Measurements from ENCODE around the gene UGT2A1.
"Not testable (repeated sequence)": the region's sequence is repeated elsewhere in the genome, so short reads cannot be mapped to it uniquely, and the experiment has no call there.

Gene UGT2A1

GRCh38 chr4:69653147-69653546 is at the start of gene UGT2A1:
UGT2A1 (minus strand) TSS chr4:69653247; CDS start chr4:69647644, 5,603 bp downstream.
- no peaks in the 10 kb centered on the region for H3K4me1 ChIP-seq (ENCODE audit: insufficient read depth, low read length)
- H3K9ac ChIP-seq (ENCODE audit: low read length) = no peak within 1 kb of the TSS
- H3K4me3 ChIP-seq (ENCODE audit: low read depth in 1 of 2, low read length in 2 of 2) = no peak within 1 kb of the TSS
- H3K27ac ChIP-seq (ENCODE audit: low read depth, low read length) = no peak within 1 kb of the TSS
- no peaks in the 10 kb centered on the region for H3K9me3 ChIP-seq (ENCODE audit: low read length)
- no peaks in the 10 kb centered on the region for H3K27me3 ChIP-seq (ENCODE audit: control insufficient read depth in 1 of 2, insufficient read depth in 2 of 2, low read length in 2 of 2)
- H3K36me3 ChIP-seq (ENCODE audit: insufficient read depth, low read length) = no peaks in the 10 kb centered on the region

- Histone ChIP-seq H3K4me1 (ENCODE audit: insufficient read depth, low read length) (no peaks in the 10 kb centered on the region), H3K9me3 (ENCODE audit: low read length) (no peaks in the 10 kb centered on the region), H3K36me3 (ENCODE audit: insufficient read depth, low read length) (no peaks in the 10 kb centered on the region), H3K9ac (ENCODE audit: low read length) (no peak overlapping the region), H3K27ac (ENCODE audit: low read depth, low read length) (no peak overlapping the region), H3K4me3 (ENCODE audit: low read depth in 1 of 2, low read length in 2 of 2) (no peak overlapping the region), H3K27me3 (ENCODE audit: control insufficient read depth in 1 of 2, insufficient read depth in 2 of 2, low read length in 2 of 2) (no peaks in the 10 kb centered on the region)
Measured at GRCh38 chr4:69702201-69702600, 49.2 kb upstream of the UGT2A1 start.

- Histone ChIP-seq H3K36me3 (ENCODE audit: insufficient read depth, low read length) (no peaks in the 10 kb centered on the region), H3K9me3 (ENCODE audit: low read length) (no peaks in the 10 kb centered on the region), H3K27me3 (ENCODE audit: control insufficient read depth in 1 of 2, insufficient read depth in 2 of 2, low read length in 2 of 2) (no peaks in the 10 kb centered on the region), H3K27ac (ENCODE audit: low read depth, low read length) (no peak overlapping the region), H3K4me3 (ENCODE audit: low read depth in 1 of 2, low read length in 2 of 2) (no peak overlapping the region), H3K9ac (ENCODE audit: low read length) (no peak overlapping the region), H3K4me1 (ENCODE audit: insufficient read depth, low read length) (no peaks in the 10 kb centered on the region)
Measured at GRCh38 chr4:69701696-69702095, 48.6 kb upstream of the UGT2A1 start.

- Histone ChIP-seq H3K36me3 (ENCODE audit: insufficient read depth, low read length) (no peaks in the 10 kb centered on the region), H3K27ac (ENCODE audit: low read depth, low read length) (no peak overlapping the region), H3K4me1 (ENCODE audit: insufficient read depth, low read length) (no peaks in the 10 kb centered on the region), H3K9me3 (ENCODE audit: low read length) (no peaks in the 10 kb centered on the region), H3K9ac (ENCODE audit: low read length) (no peak overlapping the region), H3K27me3 (ENCODE audit: control insufficient read depth in 1 of 2, insufficient read depth in 2 of 2, low read length in 2 of 2) (no peaks in the 10 kb centered on the region), H3K4me3 (ENCODE audit: low read depth in 1 of 2, low read length in 2 of 2) (no peak overlapping the region)
Measured at GRCh38 chr4:69697536-69698242, 44.6 kb upstream of the UGT2A1 start.

- Histone ChIP-seq H3K4me1 (ENCODE audit: insufficient read depth, low read length) (no peaks in the 10 kb centered on the region), H3K27me3 (ENCODE audit: control insufficient read depth in 1 of 2, insufficient read depth in 2 of 2, low read length in 2 of 2) (no peaks in the 10 kb centered on the region), H3K27ac (ENCODE audit: low read depth, low read length) (no peak overlapping the region), H3K4me3 (ENCODE audit: low read depth in 1 of 2, low read length in 2 of 2) (no peak overlapping the region), H3K9ac (ENCODE audit: low read length) (no peak overlapping the region), H3K9me3 (ENCODE audit: low read length) (no peaks in the 10 kb centered on the region), H3K36me3 (ENCODE audit: insufficient read depth, low read length) (no peaks in the 10 kb centered on the region)
Measured at GRCh38 chr4:69689599-69689998, 36.6 kb upstream of the UGT2A1 start.

GRCh38 chr4:69684804-69685203 is 31.8 kb upstream of the UGT2A1 start:
- Histone ChIP-seq H3K4me1 (ENCODE audit: insufficient read depth, low read length) (no peaks in the 10 kb centered on the region), H3K27ac (ENCODE audit: low read depth, low read length) (no peak overlapping the region), H3K36me3 (ENCODE audit: insufficient read depth, low read length) (no peaks in the 10 kb centered on the region), H3K9me3 (ENCODE audit: low read length) (no peaks in the 10 kb centered on the region), H3K27me3 (ENCODE audit: control insufficient read depth in 1 of 2, insufficient read depth in 2 of 2, low read length in 2 of 2) (no peaks in the 10 kb centered on the region), H3K4me3 (ENCODE audit: low read depth in 1 of 2, low read length in 2 of 2) (no peak overlapping the region), H3K9ac (ENCODE audit: low read length) (no peak overlapping the region)

- H3K36me3 ChIP-seq (ENCODE audit: insufficient read depth, low read length) = no peaks in the 10 kb centered on the region
- H3K4me3 ChIP-seq (ENCODE audit: low read depth in 1 of 2, low read length in 2 of 2) = no peak overlapping the region
- H3K4me1 ChIP-seq (ENCODE audit: insufficient read depth, low read length) = no peaks in the 10 kb centered on the region
- no peaks in the 10 kb centered on the region for H3K27me3 ChIP-seq (ENCODE audit: control insufficient read depth in 1 of 2, insufficient read depth in 2 of 2, low read length in 2 of 2)
- H3K9ac ChIP-seq (ENCODE audit: low read length) = no peak overlapping the region
- no peaks in the 10 kb centered on the region for H3K9me3 ChIP-seq (ENCODE audit: low read length)
- H3K27ac ChIP-seq (ENCODE audit: low read depth, low read length) = no peak overlapping the region
Measured at GRCh38 chr4:69668680-69669079, 15.6 kb upstream of the UGT2A1 start.

- not testable (repeated sequence) for H3K4me1 ChIP-seq (ENCODE audit: insufficient read depth, low read length); H3K27me3 ChIP-seq (ENCODE audit: control insufficient read depth in 1 of 2, insufficient read depth in 2 of 2, low read length in 2 of 2); H3K9ac ChIP-seq (ENCODE audit: low read length); H3K9me3 ChIP-seq (ENCODE audit: low read length); H3K36me3 ChIP-seq (ENCODE audit: insufficient read depth, low read length); H3K27ac ChIP-seq (ENCODE audit: low read depth, low read length); H3K4me3 ChIP-seq (ENCODE audit: low read depth in 1 of 2, low read length in 2 of 2)
Measured at GRCh38 chr4:69664009-69664408, 11.0 kb upstream of the UGT2A1 start.

GRCh38 chr4:69661130-69661803 is 8.2 kb upstream of the UGT2A1 start:
- H3K27me3 ChIP-seq (ENCODE audit: control insufficient read depth in 1 of 2, insufficient read depth in 2 of 2, low read length in 2 of 2); H3K9ac ChIP-seq (ENCODE audit: low read length); H3K36me3 ChIP-seq (ENCODE audit: insufficient read depth, low read length); H3K4me3 ChIP-seq (ENCODE audit: low read depth in 1 of 2, low read length in 2 of 2); H3K4me1 ChIP-seq (ENCODE audit: insufficient read depth, low read length); H3K9me3 ChIP-seq (ENCODE audit: low read length); H3K27ac ChIP-seq (ENCODE audit: low read depth, low read length): not testable (repeated sequence)

- Histone ChIP-seq H3K4me1 (ENCODE audit: insufficient read depth, low read length) (no peaks in the 10 kb centered on the region), H3K27me3 (ENCODE audit: control insufficient read depth in 1 of 2, insufficient read depth in 2 of 2, low read length in 2 of 2) (no peaks in the 10 kb centered on the region)
Measured at GRCh38 chr4:69658133-69658532, 5.1 kb upstream of the UGT2A1 start.

GRCh38 chr4:69656653-69657158 is 3.7 kb upstream of the UGT2A1 start:
- Histone ChIP-seq H3K9me3 (ENCODE audit: low read length) (no peaks in the 10 kb centered on the region), H3K4me1 (ENCODE audit: insufficient read depth, low read length) (no peaks in the 10 kb centered on the region), H3K4me3 (ENCODE audit: low read depth in 1 of 2, low read length in 2 of 2) (no peak overlapping the region), H3K36me3 (ENCODE audit: insufficient read depth, low read length) (no peaks in the 10 kb centered on the region), H3K9ac (ENCODE audit: low read length) (no peak overlapping the region), H3K27me3 (ENCODE audit: control insufficient read depth in 1 of 2, insufficient read depth in 2 of 2, low read length in 2 of 2) (no peaks in the 10 kb centered on the region), H3K27ac (ENCODE audit: low read depth, low read length) (no peak overlapping the region)

More at GRCh38 chr4:69658133-69658532, 5.1 kb upstream of the UGT2A1 start:
- Histone ChIP-seq H3K36me3 (ENCODE audit: insufficient read depth, low read length) (no peaks in the 10 kb centered on the region), H3K9ac (ENCODE audit: low read length) (no peak overlapping the region), H3K4me3 (ENCODE audit: low read depth in 1 of 2, low read length in 2 of 2) (no peak overlapping the region), H3K27ac (ENCODE audit: low read depth, low read length) (no peak overlapping the region), H3K9me3 (ENCODE audit: low read length) (no peaks in the 10 kb centered on the region)

GRCh38 chr4:69650872-69651271 is 2.2 kb downstream of the UGT2A1 start:
- Histone ChIP-seq H3K27ac (ENCODE audit: low read depth, low read length) (no peak overlapping the region), H3K36me3 (ENCODE audit: insufficient read depth, low read length) (no peaks in the 10 kb centered on the region), H3K4me1 (ENCODE audit: insufficient read depth, low read length) (no peaks in the 10 kb centered on the region), H3K9ac (ENCODE audit: low read length) (no peak overlapping the region), H3K9me3 (ENCODE audit: low read length) (no peaks in the 10 kb centered on the region), H3K27me3 (ENCODE audit: control insufficient read depth in 1 of 2, insufficient read depth in 2 of 2, low read length in 2 of 2) (no peaks in the 10 kb centered on the region), H3K4me3 (ENCODE audit: low read depth in 1 of 2, low read length in 2 of 2) (no peak overlapping the region)
